Endothelial cell of umbilical vein (primary cell): ENCODE measurements around the gene ERBB4. TPM values are rescaled to one million over a fixed set of nuclear protein-coding genes. Genes with fewer than 3 reads are reported as not detected.

Experiments
- BruUV-seq: library from RNA; stranded (reverse); fragments of 400-500 nt; replicated peaks from 2 replicates; lab custom pipeline; 2021; lab: Mats Ljungman, UMichigan
- CTCF ChIA-PET: fragments of 300-600, 350-600 bp; sonication (Branson Sonifier 250); formaldehyde crosslinking; loops from one replicate; lab custom pipeline; 2021; ENCODE audit warnings: antibody characterized with exemption, inconsistent platforms; lab: Charles Lee
- POLR2A ChIA-PET: fragments of 300-600, 350-600 bp; sonication (Branson Sonifier 250); formaldehyde crosslinking; loops from one replicate; lab custom pipeline; 2021; ENCODE audit warnings: antibody characterized with exemption, inconsistent platforms; lab: Charles Lee
- DNase-seq: peaks from one replicate; pipeline ENCODE4 v3.0.0-alpha.2; 2011; ENCODE audit warnings: low read depth, low spot score
- FAIRE-seq: peaks from 2 replicates; lab custom pipeline; 2011; peaks lifted over from hg19 to GRCh38; lab: Jason Lieb, UNC
- H2AFZ ChIP-seq: 2 replicates; pipeline ENCODE4 v1.6.0; 2012; ENCODE audit warnings: low read depth, low read length, control low read depth, inconsistent platforms
- H3K27ac ChIP-seq: 2 replicates; pipeline ENCODE4 v1.5.1; 2011; ENCODE audit warnings: low read depth, mild to moderate bottlenecking, control low read depth, low read length, moderate library complexity; ENCODE audit not compliant: insufficient read depth
- H3K27me3 ChIP-seq, 2 experiments: 2 replicates each; pipeline versions ENCODE4 v1.6.0 to v1.6.1; 2011; ENCODE audit warnings: low read length in 2 of 2, mixed read lengths in 1 of 2; ENCODE audit not compliant: control insufficient read depth in 2 of 2, insufficient read depth in 2 of 2
- H3K36me3 ChIP-seq, 2 experiments: 2 replicates in 1 of 2; 3 replicates in 1 of 2; pipeline ENCODE4 v1.5.1; 2011; ENCODE audit warnings: low read length in 2 of 2, mild to moderate bottlenecking in 1 of 2, moderate library complexity in 1 of 2; ENCODE audit not compliant: control insufficient read depth in 2 of 2, insufficient read depth in 2 of 2; ENCODE audit errors: extremely low read depth in 1 of 2
- H3K4me1 ChIP-seq: 3 replicates; pipeline ENCODE4 v1.5.1; 2011; ENCODE audit warnings: mild to moderate bottlenecking, low read length; ENCODE audit not compliant: control insufficient read depth, insufficient read depth; ENCODE audit errors: extremely low read depth
- H3K4me2 ChIP-seq: 2 replicates; pipeline ENCODE4 v1.6.1; 2011; ENCODE audit warnings: low read length, control low read depth, mixed read lengths; ENCODE audit not compliant: insufficient read depth
- H3K4me3 ChIP-seq, 3 experiments: fragments of 200-600 bp in 1 of 3; sonication (generic), shearing (Covaris generic) in 1 of 3; replicated peaks in 1 of 3; 2 replicates each; pipeline ENCODE4 v1.5.1; 2011 to 2016; ENCODE audit warnings: control low read depth in 3 of 3, low read length in 3 of 3, mild to moderate bottlenecking in 2 of 3, inconsistent platforms in 1 of 3, low read depth in 1 of 3, moderate library complexity in 1 of 3; ENCODE audit not compliant: insufficient read depth in 1 of 3
- H3K79me2 ChIP-seq: 2 replicates; pipeline ENCODE4 v1.6.0; 2012; ENCODE audit warnings: low read length, inconsistent platforms; ENCODE audit not compliant: control insufficient read depth, insufficient read depth
- H3K9ac ChIP-seq: replicated peaks from 2 replicates; pipeline ENCODE3; 2011; ENCODE audit warnings: low read length, control low read depth; ENCODE audit not compliant: insufficient read depth; ENCODE audit errors: extremely low read depth
- H3K9me1 ChIP-seq: replicated peaks from 3 replicates; pipeline ENCODE4 v1.6.0; 2011; ENCODE audit warnings: mild to moderate bottlenecking, low read length; ENCODE audit not compliant: control insufficient read depth, insufficient read depth; ENCODE audit errors: extremely low read depth
- H3K9me3 ChIP-seq: replicated peaks from 2 replicates; pipeline ENCODE4 v1.5.1; 2012; ENCODE audit warnings: low read length, inconsistent platforms; ENCODE audit not compliant: control insufficient read depth, insufficient read depth
- H4K20me1 ChIP-seq: replicated peaks from 2 replicates; pipeline ENCODE3; 2011; ENCODE audit warnings: mild to moderate bottlenecking, low read length; ENCODE audit not compliant: control insufficient read depth, insufficient read depth; ENCODE audit errors: extremely low read depth
- FOS ChIP-seq: IDR thresholded peaks from 2 replicates; pipeline ENCODE4 v1.6.1; 2011; ENCODE audit warnings: mild to moderate bottlenecking, low read length, moderate library complexity, borderline replicate concordance; ENCODE audit not compliant: insufficient read depth
- JUN ChIP-seq: IDR thresholded peaks from 2 replicates; pipeline ENCODE4 v1.6.1; 2011; ENCODE audit warnings: borderline replicate concordance, low read depth; ENCODE audit not compliant: insufficient read length, insufficient read depth
- MYC ChIP-seq: IDR thresholded peaks from one replicate; pipeline ENCODE4 v1.6.1; 2011; ENCODE audit warnings: mild to moderate bottlenecking, low read depth, low read length
- dilution Hi-C: fragments of 300-500 bp; cut with MboI; formaldehyde crosslinking; loops from one replicate; pipeline ENCODE4 v1.15.0; 2019; ENCODE audit warnings: low sequenced_read_pairs; ENCODE audit not compliant: extremely low pct_ligation_motif_present
- intact Hi-C: fragments of 100-400 bp; cut with micrococcal nuclease; formaldehyde crosslinking; loops from one replicate; pipeline ENCODE4 v1.10.0; 2022
- polyA plus RNA-seq, 4 experiments: library from polyadenylated mRNA; depleted of rRNA in 3 of 4; stranded (reverse) in 3 of 4; unstranded in 1 of 4; fragments of >200 nt; gene quantifications; 2 replicates each; pipeline versions ENCODE4 v1.2.1 to v1.2.3, GENCODE V29; 2011 to 2012; ENCODE audit warnings: missing spikeins in 1 of 4
- total RNA-seq: library from RNA; stranded (reverse); gene quantifications from 2 replicates; pipeline ENCODE4 v1.2.3, GENCODE V29; 2021

Gene ERBB4
- total and polyA plus RNA-seq, 2 donors (not counting 3 experiments of a cell fraction or from before 2014, with no cell fraction given): 0.01 to 0.27 TPM

GRCh38 chr2:211359347-211359746, 1179.3 kb downstream of the ERBB4 start:
- Histone ChIP-seq H3K27ac (no peak overlapping the region), H3K4me3 (no peak overlapping the region), H3K9ac (no peak overlapping the region), H4K20me1 (no peaks in the 10 kb centered on the region), H3K79me2 (no peaks in the 10 kb centered on the region), H3K4me1 (no peaks in the 10 kb centered on the region), H2AFZ (no peak overlapping the region), H3K36me3 (no peaks in the 10 kb centered on the region), H3K4me2 (no peak overlapping the region), H3K9me3 (no peaks in the 10 kb centered on the region), H3K9me1 (no peaks in the 10 kb centered on the region), H3K27me3 (no peaks in the 10 kb centered on the region)
- no peak for DNase-seq
- BruUV-seq: no TSS peak
- dilution Hi-C loops (no loop called here), intact Hi-C loops (no loop called here)
- POLR2A ChIA-PET: no interaction called here
- CTCF ChIA-PET: no interaction called here
- FAIRE-seq: no peak
- no peak for TF ChIP-seq JUN

GRCh38 chr2:211358504-211358903, 1180.1 kb downstream of the ERBB4 start:
- no peak overlapping the region for H3K27ac ChIP-seq
- no peak overlapping the region for H3K4me2 ChIP-seq
- H3K4me1 ChIP-seq: no peaks in the 10 kb centered on the region
- no peak overlapping the region for H3K4me3 ChIP-seq
- no peaks in the 10 kb centered on the region for H3K36me3 ChIP-seq
- BruUV-seq: no TSS peak
- FAIRE-seq (no peak), DNase-seq (no peak)
- H2AFZ ChIP-seq: no peak overlapping the region
- dilution Hi-C loops (no loop called here), intact Hi-C loops (no loop called here)
- no peak overlapping the region for H3K9ac ChIP-seq
- H3K79me2 ChIP-seq: no peaks in the 10 kb centered on the region
- ChIA-PET POLR2A (no interaction called here), CTCF (no interaction called here)
- H3K9me3 ChIP-seq: no peaks in the 10 kb centered on the region
- no peaks in the 10 kb centered on the region for H3K27me3 ChIP-seq
- H4K20me1 ChIP-seq: no peaks in the 10 kb centered on the region
- TF ChIP-seq FOS: no peak
- TF ChIP-seq MYC: no peak
- H3K9me1 ChIP-seq: no peaks in the 10 kb centered on the region
